Measurements from ENCODE around the gene PSMG3. TPM values are rescaled to one million over a fixed set of nuclear protein-coding genes. Genes with fewer than 3 reads are reported as not detected.

The PSMG3 gene
- total RNA-seq, 1 experiment from 2014 or later = 29.9 TPM

DNA sequence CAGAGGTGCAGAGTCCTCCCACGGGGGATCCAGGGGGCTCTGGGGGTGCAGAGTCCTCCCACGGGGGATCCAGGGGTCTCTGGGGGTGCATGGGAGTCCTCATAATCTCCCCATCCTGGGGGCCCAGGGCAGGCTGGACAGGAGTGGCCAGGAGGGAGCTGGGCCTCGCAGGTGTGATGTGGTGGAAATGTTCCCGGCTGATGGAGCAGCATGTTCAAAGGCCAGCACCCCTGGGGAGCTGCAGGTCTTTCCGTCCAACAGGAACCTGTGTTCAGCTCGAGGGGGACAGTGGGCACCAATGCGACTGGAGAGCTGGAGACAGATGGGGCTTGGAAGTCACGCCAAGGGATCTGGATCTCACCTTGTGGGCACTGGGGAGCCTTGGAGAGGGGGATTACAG, 38.5 kb upstream of the PSMG3 start:
- Histone ChIP-seq H3K9me3 (ENCODE audit: low read length) (no peaks in the 10 kb centered on the region), H4K20me1 (ENCODE audit: insufficient read depth, low read depth, low read length) (no peaks in the 10 kb centered on the region), H3K4me1 (ENCODE audit: low read length) (no peaks in the 10 kb centered on the region), H3K27ac (ENCODE audit: low read length) (no peak overlapping the region), H3K36me3 (ENCODE audit: insufficient read depth, low read length) (no peaks in the 10 kb centered on the region), H3K4me2 (ENCODE audit: low read depth, low read length, poor library complexity, severe bottlenecking) (no peak overlapping the region), H3K9me2 (replicated peaks; ENCODE audit: insufficient read depth, low read length) (no peaks in the 10 kb centered on the region), H3K4me3 (ENCODE audit: low read length) (no peak overlapping the region), H2AFZ (ENCODE audit: low read length) (no peak overlapping the region), H3K79me2 (ENCODE audit: low read length) (no peaks in the 10 kb centered on the region), H3K27me3 (ENCODE audit: low read length) (no peaks in the 10 kb centered on the region), H3K9ac (ENCODE audit: low read length) (no peak overlapping the region)
- no peak for DNase-seq

- Histone ChIP-seq H3K9me2 (replicated peaks; ENCODE audit: insufficient read depth, low read length) (no peaks in the 10 kb centered on the region), H3K27me3 (ENCODE audit: low read length) (no peaks in the 10 kb centered on the region), H4K20me1 (ENCODE audit: insufficient read depth, low read depth, low read length) (no peaks in the 10 kb centered on the region), H3K9me3 (ENCODE audit: low read length) (no peaks in the 10 kb centered on the region), H3K4me3 (ENCODE audit: low read length) (no peak overlapping the region), H3K9ac (ENCODE audit: low read length) (no peak overlapping the region), H2AFZ (ENCODE audit: low read length) (no peak overlapping the region), H3K27ac (ENCODE audit: low read length) (no peak overlapping the region), H3K79me2 (ENCODE audit: low read length) (no peaks in the 10 kb centered on the region), H3K36me3 (ENCODE audit: insufficient read depth, low read length) (no peaks in the 10 kb centered on the region), H3K4me1 (ENCODE audit: low read length) (no peaks in the 10 kb centered on the region), H3K4me2 (ENCODE audit: low read depth, low read length, poor library complexity, severe bottlenecking) (no peak overlapping the region)
- DNase-seq = no peak
These were observed 37.9 kb upstream of the PSMG3 start for GRCh38 chr7:1607696-1608095.

DNA sequence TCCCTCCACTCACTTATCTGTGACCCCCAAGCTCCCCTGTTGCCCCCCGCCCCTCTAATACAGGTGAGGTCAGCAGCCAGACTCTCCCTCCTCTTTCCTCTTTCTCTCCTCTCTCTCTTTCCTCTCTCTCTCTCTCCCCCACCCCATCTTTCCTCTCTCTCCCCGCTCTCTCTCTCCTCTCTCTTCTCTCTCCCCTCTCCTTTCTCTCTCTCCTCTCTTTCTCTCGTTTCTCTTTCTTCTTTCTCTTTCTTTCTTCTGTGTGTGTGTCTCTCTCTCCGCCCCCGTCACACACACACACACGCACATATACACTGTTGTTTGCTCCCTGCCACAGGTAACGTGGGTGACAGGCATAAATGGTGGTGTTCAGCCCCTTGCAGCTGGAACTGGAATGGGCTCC, 37.2 kb upstream of the PSMG3 start:
- Histone ChIP-seq H3K36me3 (ENCODE audit: insufficient read depth, low read length) (no peaks in the 10 kb centered on the region), H3K27me3 (ENCODE audit: low read length) (no peaks in the 10 kb centered on the region), H3K9ac (ENCODE audit: low read length) (no peak overlapping the region)

DNA sequence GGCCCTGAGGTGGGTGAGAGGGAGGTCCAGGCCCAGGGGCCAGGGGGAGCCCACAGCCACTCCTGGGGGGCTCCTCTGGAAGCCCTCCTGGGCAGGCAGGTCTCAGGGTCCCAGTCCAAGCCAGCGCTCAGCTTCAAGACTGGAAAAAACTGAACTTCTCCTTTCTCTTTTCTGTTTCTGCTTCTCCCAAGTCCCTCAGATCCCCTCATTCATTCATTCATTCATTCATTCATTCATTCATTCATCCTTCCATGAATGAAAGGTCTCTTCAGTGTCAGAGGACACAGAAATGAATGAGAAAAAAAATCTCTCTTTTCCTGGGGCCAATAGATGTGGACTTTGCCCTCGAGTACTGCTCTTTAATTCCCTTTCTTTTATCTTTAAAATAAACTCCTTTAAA, 34.6 kb upstream of the PSMG3 start:
- no peaks in the 10 kb centered on the region for H3K4me1 ChIP-seq (ENCODE audit: low read length)
- no peak overlapping the region for H3K27ac ChIP-seq (ENCODE audit: low read length)
- no peaks in the 10 kb centered on the region for H4K20me1 ChIP-seq (ENCODE audit: insufficient read depth, low read depth, low read length)
- no peak overlapping the region for H3K4me3 ChIP-seq (ENCODE audit: low read length)
- no peak overlapping the region for H3K4me2 ChIP-seq (ENCODE audit: low read depth, low read length, poor library complexity, severe bottlenecking)
- H3K9me2 ChIP-seq (replicated peaks; ENCODE audit: insufficient read depth, low read length) = no peaks in the 10 kb centered on the region
- DNase-seq = no peak
- no peaks in the 10 kb centered on the region for H3K27me3 ChIP-seq (ENCODE audit: low read length)
- no peak overlapping the region for H2AFZ ChIP-seq (ENCODE audit: low read length)
- no peak overlapping the region for H3K9ac ChIP-seq (ENCODE audit: low read length)
- H3K9me3 ChIP-seq (ENCODE audit: low read length) = no peaks in the 10 kb centered on the region
- H3K36me3 ChIP-seq (ENCODE audit: insufficient read depth, low read length) = no peaks in the 10 kb centered on the region
- no peaks in the 10 kb centered on the region for H3K79me2 ChIP-seq (ENCODE audit: low read length)

More for the DNA sequence above, 37.2 kb upstream of the PSMG3 start:
- H3K4me3 ChIP-seq (ENCODE audit: low read length) = no peak overlapping the region
- no peaks in the 10 kb centered on the region for H3K79me2 ChIP-seq (ENCODE audit: low read length)
- H4K20me1 ChIP-seq (ENCODE audit: insufficient read depth, low read depth, low read length) = no peaks in the 10 kb centered on the region
- H3K9me3 ChIP-seq (ENCODE audit: low read length) = no peaks in the 10 kb centered on the region
- H3K9me2 ChIP-seq (replicated peaks; ENCODE audit: insufficient read depth, low read length) = no peaks in the 10 kb centered on the region
- H3K4me2 ChIP-seq (ENCODE audit: low read depth, low read length, poor library complexity, severe bottlenecking) = no peak overlapping the region
- no peak overlapping the region for H3K27ac ChIP-seq (ENCODE audit: low read length)
- no peak for DNase-seq
- no peak overlapping the region for H2AFZ ChIP-seq (ENCODE audit: low read length)
- no peaks in the 10 kb centered on the region for H3K4me1 ChIP-seq (ENCODE audit: low read length)

- Histone ChIP-seq H3K9ac (ENCODE audit: low read length) (no peak overlapping the region), H3K9me3 (ENCODE audit: low read length) (no peaks in the 10 kb centered on the region), H3K4me3 (ENCODE audit: low read length) (no peak overlapping the region), H3K9me2 (replicated peaks; ENCODE audit: insufficient read depth, low read length) (no peaks in the 10 kb centered on the region), H3K4me2 (ENCODE audit: low read depth, low read length, poor library complexity, severe bottlenecking) (no peak overlapping the region), H3K4me1 (ENCODE audit: low read length) (no peaks in the 10 kb centered on the region), H3K27ac (ENCODE audit: low read length) (no peak overlapping the region), H3K27me3 (ENCODE audit: low read length) (no peaks in the 10 kb centered on the region), H4K20me1 (ENCODE audit: insufficient read depth, low read depth, low read length) (no peaks in the 10 kb centered on the region), H3K36me3 (ENCODE audit: insufficient read depth, low read length) (no peaks in the 10 kb centered on the region), H2AFZ (ENCODE audit: low read length) (no peak overlapping the region), H3K79me2 (ENCODE audit: low read length) (no peaks in the 10 kb centered on the region)
- DNase-seq = no peak
These were observed 33.8 kb upstream of the PSMG3 start for GRCh38 chr7:1603346-1604225.

- Histone ChIP-seq H3K4me2 (ENCODE audit: low read depth, low read length, poor library complexity, severe bottlenecking) (no peak overlapping the region), H3K27me3 (ENCODE audit: low read length) (no peaks in the 10 kb centered on the region), H3K9me3 (ENCODE audit: low read length) (no peaks in the 10 kb centered on the region), H4K20me1 (ENCODE audit: insufficient read depth, low read depth, low read length) (no peaks in the 10 kb centered on the region), H3K27ac (ENCODE audit: low read length) (no peak overlapping the region), H3K4me3 (ENCODE audit: low read length) (no peak overlapping the region), H3K9me2 (replicated peaks; ENCODE audit: insufficient read depth, low read length) (no peaks in the 10 kb centered on the region), H2AFZ (ENCODE audit: low read length) (no peak overlapping the region), H3K9ac (ENCODE audit: low read length) (no peak overlapping the region), H3K4me1 (ENCODE audit: low read length) (no peaks in the 10 kb centered on the region), H3K36me3 (ENCODE audit: insufficient read depth, low read length) (no peaks in the 10 kb centered on the region), H3K79me2 (ENCODE audit: low read length) (no peaks in the 10 kb centered on the region)
- DNase-seq = no peak
These were observed 32.6 kb upstream of the PSMG3 start for GRCh38 chr7:1602386-1602785.

GRCh38 chr7:1601956-1602355, 32.1 kb upstream of the PSMG3 start:
- Histone ChIP-seq H3K36me3 (ENCODE audit: insufficient read depth, low read length) (no peaks in the 10 kb centered on the region), H3K9me3 (ENCODE audit: low read length) (no peaks in the 10 kb centered on the region), H3K27ac (ENCODE audit: low read length) (no peak overlapping the region), H3K4me2 (ENCODE audit: low read depth, low read length, poor library complexity, severe bottlenecking) (no peak overlapping the region), H4K20me1 (ENCODE audit: insufficient read depth, low read depth, low read length) (no peaks in the 10 kb centered on the region), H3K79me2 (ENCODE audit: low read length) (no peaks in the 10 kb centered on the region), H3K9me2 (replicated peaks; ENCODE audit: insufficient read depth, low read length) (no peaks in the 10 kb centered on the region), H3K9ac (ENCODE audit: low read length) (no peak overlapping the region), H2AFZ (ENCODE audit: low read length) (no peak overlapping the region), H3K4me3 (ENCODE audit: low read length) (no peak overlapping the region), H3K4me1 (ENCODE audit: low read length) (no peaks in the 10 kb centered on the region), H3K27me3 (ENCODE audit: low read length) (no peaks in the 10 kb centered on the region)
- no peak for DNase-seq

DNA sequence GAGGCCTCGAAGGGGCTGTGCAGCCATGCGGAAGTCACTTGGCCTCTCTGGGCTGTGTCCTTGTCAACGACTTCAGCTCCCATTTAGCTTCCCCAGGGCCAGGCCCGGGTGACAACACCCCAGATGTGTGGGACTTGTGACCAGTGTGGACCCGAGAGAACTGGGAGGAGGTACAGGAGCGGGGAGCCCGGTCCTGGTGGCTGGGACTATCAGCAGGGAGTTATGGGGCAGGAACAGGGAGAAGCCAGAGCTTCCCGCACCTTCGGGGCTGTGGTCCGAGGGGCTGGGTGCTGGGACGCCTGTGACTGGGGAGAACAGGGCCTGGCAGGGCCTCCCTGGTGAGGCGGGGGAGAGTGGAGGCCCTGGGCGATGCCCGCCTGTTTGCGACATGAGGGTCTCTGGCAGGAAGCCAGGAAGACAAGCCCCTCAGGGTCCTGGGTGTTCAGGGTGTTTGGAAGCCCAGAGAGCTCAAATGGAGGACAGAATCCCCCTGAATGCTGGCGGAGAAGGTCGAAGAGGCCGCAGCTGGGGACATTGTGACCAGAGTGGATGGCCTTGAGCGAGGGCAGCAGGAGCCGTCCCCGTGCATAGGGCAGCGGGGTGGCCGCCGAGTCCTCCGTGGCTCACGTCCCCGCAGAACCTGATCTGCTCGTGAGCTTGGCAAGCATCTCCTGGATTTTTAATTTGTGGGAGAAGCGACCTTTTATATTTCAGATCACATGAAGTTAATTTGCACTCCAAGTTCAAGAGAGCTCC, 30.0 kb upstream of the PSMG3 start:
- Histone ChIP-seq H3K36me3 (ENCODE audit: insufficient read depth, low read length) (no peaks in the 10 kb centered on the region), H2AFZ (ENCODE audit: low read length) (no peak overlapping the region), H3K79me2 (ENCODE audit: low read length) (no peaks in the 10 kb centered on the region), H3K4me1 (ENCODE audit: low read length) (no peaks in the 10 kb centered on the region), H4K20me1 (ENCODE audit: insufficient read depth, low read depth, low read length) (no peaks in the 10 kb centered on the region), H3K27me3 (ENCODE audit: low read length) (no peaks in the 10 kb centered on the region), H3K4me2 (ENCODE audit: low read depth, low read length, poor library complexity, severe bottlenecking) (no peak overlapping the region), H3K9ac (ENCODE audit: low read length) (no peak overlapping the region), H3K27ac (ENCODE audit: low read length) (no peak overlapping the region), H3K4me3 (ENCODE audit: low read length) (no peak overlapping the region), H3K9me3 (ENCODE audit: low read length) (no peaks in the 10 kb centered on the region), H3K9me2 (replicated peaks; ENCODE audit: insufficient read depth, low read length) (no peaks in the 10 kb centered on the region)
- DNase-seq = no peak

Data from Karpas-422 (cell line).